ENCODE results near the gene LIFR. TPM values are rescaled to one million over a fixed set of nuclear protein-coding genes. Genes with fewer than 3 reads are reported as not detected.
A peak's percentile ranks its signal among the peaks of the same experiment; 100 is the strongest.

LIFR gene
- total RNA-seq, 1 experiment from 2014 or later = 46.0 TPM

- peaks cover 11% of the 10 kb centered on the region; the same call in 1 of the 2 replicates for H3K4me1 ChIP-seq (replicated peaks)
- H3K9me3 ChIP-seq (replicated peaks) = no peaks in the 10 kb centered on the region
- no peaks in the 10 kb centered on the region for H3K36me3 ChIP-seq
- no peak overlapping the region for H3K4me3 ChIP-seq
- H3K27ac ChIP-seq = no peak overlapping the region
- H3K27me3 ChIP-seq (replicated peaks) = no peaks in the 10 kb centered on the region
- no peak for DNase-seq (ENCODE audit: low read depth in 1 of 2, low spot score in 2 of 2)
Measured at GRCh38 chr5:38452201-38452600, 104.2 kb downstream of the LIFR start.

- DNase-seq (ENCODE audit: low read depth in 1 of 2, low spot score in 2 of 2) = no peak
- Histone ChIP-seq H3K27me3 (replicated peaks) (no peaks in the 10 kb centered on the region), H3K4me3 (no peak overlapping the region), H3K27ac (no peak overlapping the region), H3K9me3 (replicated peaks) (no peaks in the 10 kb centered on the region), H3K36me3 (no peaks in the 10 kb centered on the region), H3K4me1 (replicated peaks) (peaks cover 5% of the 10 kb centered on the region; the same call in 1 of the 2 replicates)
Measured at GRCh38 chr5:38451074-38451725, 105.2 kb downstream of the LIFR start.

- Histone ChIP-seq H3K36me3 (no peaks in the 10 kb centered on the region), H3K27me3 (replicated peaks) (no peaks in the 10 kb centered on the region), H3K4me3 (no peak overlapping the region), H3K9me3 (replicated peaks) (no peaks in the 10 kb centered on the region), H3K27ac (no peak overlapping the region), H3K4me1 (replicated peaks) (peaks cover 5% of the 10 kb centered on the region; the same call in 1 of the 2 replicates)
- no peak for DNase-seq (ENCODE audit: low read depth in 1 of 2, low spot score in 2 of 2)
Measured at GRCh38 chr5:38450627-38451026, 105.8 kb downstream of the LIFR start.

GRCh38 chr5:38448568-38449350 is 107.7 kb downstream of the LIFR start:
- peaks cover 5% of the 10 kb centered on the region; the same call in 1 of the 2 replicates for H3K4me1 ChIP-seq (replicated peaks)
- H3K4me3 ChIP-seq = no peak overlapping the region
- no peaks in the 10 kb centered on the region for H3K27me3 ChIP-seq (replicated peaks)
- H3K9me3 ChIP-seq (replicated peaks) = no peaks in the 10 kb centered on the region
- H3K36me3 ChIP-seq = no peaks in the 10 kb centered on the region
- H3K27ac ChIP-seq = no peak overlapping the region
- no peak for DNase-seq (ENCODE audit: low read depth in 1 of 2, low spot score in 2 of 2)

GRCh38 chr5:38447786-38448185 is 108.7 kb downstream of the LIFR start:
- no peak overlapping the region for H3K27ac ChIP-seq
- no peak for DNase-seq (ENCODE audit: low read depth in 1 of 2, low spot score in 2 of 2)
- H3K4me1 ChIP-seq (replicated peaks) = peaks cover 5% of the 10 kb centered on the region; the same call in 1 of the 2 replicates
- no peaks in the 10 kb centered on the region for H3K27me3 ChIP-seq (replicated peaks)
- H3K36me3 ChIP-seq = no peaks in the 10 kb centered on the region
- no peaks in the 10 kb centered on the region for H3K9me3 ChIP-seq (replicated peaks)
- H3K4me3 ChIP-seq = no peak overlapping the region

GRCh38 chr5:38447056-38447455 is 109.4 kb downstream of the LIFR start:
- Histone ChIP-seq H3K27me3 (replicated peaks) (no peaks in the 10 kb centered on the region), H3K4me1 (replicated peaks) (peaks cover 5% of the 10 kb centered on the region; the same call in 1 of the 2 replicates), H3K27ac (no peak overlapping the region), H3K4me3 (no peak overlapping the region), H3K9me3 (replicated peaks) (no peaks in the 10 kb centered on the region), H3K36me3 (no peaks in the 10 kb centered on the region)
- DNase-seq (ENCODE audit: low read depth in 1 of 2, low spot score in 2 of 2) = no peak

- Histone ChIP-seq H3K4me1 (replicated peaks) (peaks cover 5% of the 10 kb centered on the region; the same call in 1 of the 2 replicates), H3K27ac (no peak overlapping the region), H3K4me3 (no peak overlapping the region), H3K27me3 (replicated peaks) (no peaks in the 10 kb centered on the region), H3K9me3 (replicated peaks) (no peaks in the 10 kb centered on the region), H3K36me3 (no peaks in the 10 kb centered on the region)
- DNase-seq (ENCODE audit: low read depth in 1 of 2, low spot score in 2 of 2) = no peak
Measured at GRCh38 chr5:38446029-38446522, 110.4 kb downstream of the LIFR start.

- H3K4me1 ChIP-seq (replicated peaks) = peaks cover 5% of the 10 kb centered on the region; the same call in 1 of the 2 replicates
- no peak overlapping the region for H3K4me3 ChIP-seq
- no peak for DNase-seq (ENCODE audit: low read depth in 1 of 2, low spot score in 2 of 2)
- H3K36me3 ChIP-seq = no peaks in the 10 kb centered on the region
- no peaks in the 10 kb centered on the region for H3K9me3 ChIP-seq (replicated peaks)
- H3K27ac ChIP-seq = no peak overlapping the region
- H3K27me3 ChIP-seq (replicated peaks) = no peaks in the 10 kb centered on the region
Measured at GRCh38 chr5:38445374-38446028, 110.9 kb downstream of the LIFR start.

GRCh38 chr5:38443390-38443789 is 113.1 kb downstream of the LIFR start:
- DNase-seq (ENCODE audit: low read depth in 1 of 2, low spot score in 2 of 2) = no peak
- H3K4me1 ChIP-seq (replicated peaks) = no peaks in the 10 kb centered on the region
- no peaks in the 10 kb centered on the region for H3K27me3 ChIP-seq (replicated peaks)
- no peak overlapping the region for H3K4me3 ChIP-seq
- H3K9me3 ChIP-seq (replicated peaks) = no peaks in the 10 kb centered on the region
- no peak overlapping the region for H3K27ac ChIP-seq
- H3K36me3 ChIP-seq = no peaks in the 10 kb centered on the region

- Histone ChIP-seq H3K9me3 (replicated peaks) (no peaks in the 10 kb centered on the region), H3K4me1 (replicated peaks) (no peaks in the 10 kb centered on the region), H3K36me3 (no peaks in the 10 kb centered on the region), H3K27me3 (replicated peaks) (no peaks in the 10 kb centered on the region), H3K4me3 (no peak overlapping the region), H3K27ac (no peak overlapping the region)
- DNase-seq (ENCODE audit: low read depth in 1 of 2, low spot score in 2 of 2) = no peak
Measured at GRCh38 chr5:38442247-38442573, 114.2 kb downstream of the LIFR start.

GRCh38 chr5:38441453-38442246 is 114.8 kb downstream of the LIFR start:
- DNase-seq (ENCODE audit: low read depth in 1 of 2, low spot score in 2 of 2) = peak; percentile 79 to 90
- H3K9me3 ChIP-seq (replicated peaks) = no peaks in the 10 kb centered on the region
- H3K27ac ChIP-seq = no peak overlapping the region
- no peak overlapping the region for H3K4me3 ChIP-seq
- H3K4me1 ChIP-seq (replicated peaks) = no peaks in the 10 kb centered on the region
- no peaks in the 10 kb centered on the region for H3K36me3 ChIP-seq
- H3K27me3 ChIP-seq (replicated peaks) = no peaks in the 10 kb centered on the region

GRCh38 chr5:38438757-38439156 is 117.7 kb downstream of the LIFR start:
- H3K27me3 ChIP-seq (replicated peaks) = no peaks in the 10 kb centered on the region
- no peaks in the 10 kb centered on the region for H3K36me3 ChIP-seq
- no peak for DNase-seq (ENCODE audit: low read depth in 1 of 2, low spot score in 2 of 2)
- no peaks in the 10 kb centered on the region for H3K9me3 ChIP-seq (replicated peaks)
- no peak overlapping the region for H3K27ac ChIP-seq
- H3K4me3 ChIP-seq = no peak overlapping the region
- H3K4me1 ChIP-seq (replicated peaks) = peaks cover 7% of the 10 kb centered on the region

GRCh38 chr5:38434966-38435705 is 121.3 kb downstream of the LIFR start:
- no peaks in the 10 kb centered on the region for H3K36me3 ChIP-seq
- no peak overlapping the region for H3K27ac ChIP-seq
- H3K27me3 ChIP-seq (replicated peaks) = no peaks in the 10 kb centered on the region
- peaks cover 14% of the 10 kb centered on the region for H3K4me1 ChIP-seq (replicated peaks)
- H3K4me3 ChIP-seq = no peak overlapping the region
- H3K9me3 ChIP-seq (replicated peaks) = no peaks in the 10 kb centered on the region
- no peak for DNase-seq (ENCODE audit: low read depth in 1 of 2, low spot score in 2 of 2)
